Activated CD4-positive, alpha-beta T cell treated with anti-CD3 and anti-CD28 coated beads, Interleukin-2, amount 50 U/mL, for 1 hour (primary cell): Measurements from ENCODE around the gene NR0B1.

Experiments used
- DNase-seq: peaks from one replicate; pipeline ENCODE4 v3.0.0-alpha.2; 2020

NR0B1 gene

GRCh38 chrX:30309139-30309571 lies at the start of gene NR0B1:
Gene NR0B1 (minus strand): TSS chrX:30309390. CDS start chrX:30309363, 27 bp downstream.
- no peak for DNase-seq

GRCh38 chrX:30349946-30350345 lies 40.8 kb upstream of the NR0B1 start:
- DNase-seq = no peak

DNA sequence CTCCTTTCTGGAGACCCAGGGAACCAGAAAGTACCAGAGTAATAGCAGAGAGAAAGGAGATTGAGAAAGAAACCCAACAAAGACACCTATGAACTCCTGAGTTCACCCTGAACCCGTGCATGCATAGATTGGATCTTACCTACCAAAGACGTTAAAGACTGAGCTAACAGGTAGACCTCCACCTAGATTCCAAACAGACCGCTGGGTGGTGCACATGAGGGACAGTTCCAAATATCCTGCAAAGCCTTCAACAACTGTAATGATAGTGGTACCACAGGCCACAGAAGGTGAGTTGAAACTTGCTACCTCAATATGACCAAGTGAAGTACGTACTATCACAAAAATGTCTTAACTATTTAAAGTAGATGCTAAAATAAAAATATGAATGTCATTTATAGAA lies 34.0 kb upstream of the NR0B1 start:
- DNase-seq = no peak

DNA sequence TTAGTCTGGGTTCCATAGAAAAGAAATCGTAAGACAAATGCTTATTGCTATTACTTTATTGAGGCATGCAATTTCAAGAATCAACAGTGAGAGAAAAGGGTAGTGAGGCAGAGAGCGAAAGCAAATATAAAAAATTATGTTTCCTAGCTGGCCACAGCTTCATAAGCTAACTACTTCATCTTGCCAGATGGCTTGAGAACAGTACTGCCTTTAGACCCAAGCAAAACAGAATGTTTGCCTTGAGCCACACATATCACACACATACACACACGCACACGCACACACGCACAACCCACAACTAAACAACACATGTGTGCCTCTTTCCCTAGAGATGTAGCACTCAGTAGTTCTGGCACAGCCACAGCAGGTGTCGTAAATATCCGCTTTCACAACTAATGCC lies 31.6 kb upstream of the NR0B1 start:
- DNase-seq = no peak

DNA sequence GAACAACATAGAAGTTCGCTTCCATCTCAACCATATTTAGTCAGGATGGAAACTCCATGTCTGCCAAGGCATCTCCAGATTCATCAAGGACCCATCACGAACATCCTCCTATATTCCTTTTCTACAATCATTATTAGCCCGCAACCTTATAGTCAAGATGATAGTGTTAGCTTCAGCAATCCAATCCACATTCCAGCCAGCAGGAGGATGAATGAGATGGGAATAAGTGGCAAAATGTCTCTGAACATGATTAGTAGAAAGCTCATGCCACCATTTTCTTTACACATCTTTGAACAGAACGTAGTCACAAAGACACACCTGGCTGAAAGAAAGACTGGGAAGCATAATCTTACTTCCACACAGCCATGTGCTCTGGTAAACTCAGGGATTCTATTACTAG lies 18.6 kb upstream of the NR0B1 start:
- DNase-seq = no peak

DNA sequence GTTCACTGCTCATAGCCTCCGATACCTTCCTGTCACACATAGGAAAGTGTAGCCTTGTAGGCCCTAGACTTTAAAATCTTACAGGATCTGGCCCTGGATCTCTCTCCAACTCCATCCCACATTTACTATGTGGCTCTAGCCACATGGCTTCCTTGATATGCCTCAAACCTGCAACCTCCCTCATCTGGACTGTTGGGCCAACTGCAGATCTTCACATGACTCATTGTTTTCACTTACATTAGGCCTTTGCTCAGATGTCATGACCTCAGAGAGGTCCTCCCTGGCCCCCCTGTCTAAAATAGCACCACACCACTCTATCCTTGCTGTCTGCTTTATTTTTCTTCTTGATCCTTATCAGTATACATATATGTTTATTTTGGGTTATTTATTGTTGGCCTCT lies 8.1 kb upstream of the NR0B1 start:
- no peak for DNase-seq

DNA sequence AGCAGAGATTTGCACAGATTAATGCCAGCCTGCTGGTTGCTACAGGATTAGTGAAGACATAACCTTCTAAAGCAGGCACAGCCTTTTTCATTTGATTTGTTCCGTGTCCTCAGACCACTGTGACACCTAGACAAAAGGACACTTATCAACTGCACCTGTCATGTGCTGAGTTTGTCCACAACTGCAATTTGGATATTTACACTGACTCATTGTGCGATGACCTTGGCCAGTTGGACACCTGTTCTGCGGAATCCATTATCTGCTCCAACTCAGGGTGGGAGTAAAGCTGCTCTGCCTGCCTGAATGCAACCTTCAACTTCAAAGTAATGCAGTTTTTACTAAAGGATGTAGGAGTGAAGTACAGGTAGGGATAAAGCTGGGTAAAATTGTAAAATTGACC lies 4.1 kb upstream of the NR0B1 start:
- no peak for DNase-seq

DNA sequence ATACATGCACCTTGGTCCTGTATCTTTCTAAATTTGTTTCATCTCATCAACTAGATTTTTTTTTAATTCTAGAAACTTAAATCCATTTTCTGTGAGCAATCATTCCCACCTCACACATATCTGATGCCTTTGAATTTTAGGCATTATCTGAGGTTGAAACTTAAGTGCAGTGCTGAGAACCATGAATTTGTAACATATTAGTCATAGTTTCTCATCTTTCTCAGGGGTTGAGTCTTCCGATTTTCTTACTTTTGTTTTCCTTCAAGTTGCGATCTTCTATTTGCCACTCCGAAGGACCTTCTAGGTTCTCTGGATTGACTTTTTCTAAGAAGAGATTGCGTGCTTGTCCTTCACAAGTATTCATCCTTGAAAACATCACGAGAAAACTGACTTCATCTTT lies 3.7 kb upstream of the NR0B1 start:
- DNase-seq = no peak

DNA sequence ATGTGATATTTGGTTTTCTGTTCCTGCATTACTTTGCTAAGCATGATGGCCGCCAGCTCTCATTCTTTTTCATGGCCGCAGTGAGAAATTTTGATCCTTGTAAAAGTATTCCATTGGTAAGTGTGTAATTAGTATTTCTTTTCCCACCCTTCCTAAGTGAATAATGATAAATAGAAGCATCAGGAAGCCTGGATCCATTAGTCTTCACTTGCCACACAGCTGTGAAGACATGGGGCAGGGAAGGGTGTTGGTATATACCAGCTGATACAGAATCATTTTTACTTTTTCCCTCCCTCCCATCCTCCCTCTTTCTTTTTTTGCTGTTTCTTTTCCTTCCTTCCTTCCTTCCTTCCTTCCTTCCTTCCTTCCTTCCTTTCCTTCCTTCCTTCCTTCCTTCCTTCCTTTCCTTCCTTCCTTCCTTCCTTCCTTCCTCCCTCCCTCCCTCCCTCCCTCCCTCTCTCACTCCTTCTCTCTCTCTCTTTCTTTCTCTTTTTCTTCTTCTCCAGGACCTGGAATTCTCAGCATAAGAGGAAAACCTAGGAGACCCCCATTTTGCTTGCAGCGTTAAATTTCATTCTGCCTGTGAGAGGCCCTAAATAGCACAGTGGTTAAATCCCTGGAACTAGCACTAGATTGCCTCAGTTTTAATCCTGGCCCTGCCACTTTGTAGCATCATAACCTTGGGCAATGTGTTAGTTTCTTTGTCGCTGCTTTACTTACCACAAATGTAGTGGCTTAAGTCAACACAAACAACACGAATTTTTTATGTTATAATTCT lies 1.4 kb upstream of the NR0B1 start:
- DNase-seq = no peak

DNA sequence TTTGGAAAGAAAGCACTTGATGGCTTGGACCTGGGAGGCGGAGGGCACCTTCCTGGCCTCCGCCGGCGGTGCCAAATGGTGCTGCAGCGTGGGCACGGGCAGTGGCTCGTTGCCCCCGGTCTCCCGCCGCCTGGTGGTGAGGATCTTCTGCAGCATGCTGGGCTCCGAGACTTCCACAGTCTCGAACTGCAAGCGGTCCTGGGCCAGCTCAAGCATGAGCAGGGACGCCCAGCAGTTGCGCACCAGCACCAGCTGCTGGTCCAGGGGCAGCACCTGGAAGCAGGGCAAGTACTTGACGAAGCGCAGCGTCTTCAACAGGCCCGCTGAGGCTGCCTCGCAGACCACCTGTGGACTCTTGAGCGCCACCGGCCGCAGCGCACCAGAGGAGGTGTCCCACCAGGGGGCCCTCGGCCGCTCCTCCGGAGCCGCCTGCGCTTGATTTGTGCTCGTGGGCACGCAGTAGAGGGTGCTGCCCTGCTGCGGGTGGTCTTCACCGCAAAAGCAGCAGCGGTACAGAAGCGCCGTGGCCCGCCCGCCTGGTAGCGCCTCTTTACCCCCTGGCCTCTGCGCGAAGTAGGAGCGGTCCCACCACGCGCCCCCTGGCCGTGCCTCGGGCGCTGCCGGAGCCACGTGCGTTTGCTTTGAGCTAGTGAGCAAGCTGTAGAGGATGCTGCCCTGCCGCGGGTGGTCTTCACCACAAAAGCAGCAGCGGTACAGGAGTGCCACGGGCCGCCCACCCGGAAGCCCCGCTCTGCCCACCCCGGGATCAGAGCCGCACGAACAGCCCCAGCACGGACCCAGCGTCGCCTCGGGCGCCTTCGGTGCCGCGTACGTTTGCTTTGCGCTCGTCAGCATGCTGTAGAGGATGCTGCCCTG lies 689 bp downstream of the NR0B1 start:
- no peak for DNase-seq

GRCh38 chrX:30307466-30307865 lies 1.7 kb downstream of the NR0B1 start:
- no peak for DNase-seq

DNA sequence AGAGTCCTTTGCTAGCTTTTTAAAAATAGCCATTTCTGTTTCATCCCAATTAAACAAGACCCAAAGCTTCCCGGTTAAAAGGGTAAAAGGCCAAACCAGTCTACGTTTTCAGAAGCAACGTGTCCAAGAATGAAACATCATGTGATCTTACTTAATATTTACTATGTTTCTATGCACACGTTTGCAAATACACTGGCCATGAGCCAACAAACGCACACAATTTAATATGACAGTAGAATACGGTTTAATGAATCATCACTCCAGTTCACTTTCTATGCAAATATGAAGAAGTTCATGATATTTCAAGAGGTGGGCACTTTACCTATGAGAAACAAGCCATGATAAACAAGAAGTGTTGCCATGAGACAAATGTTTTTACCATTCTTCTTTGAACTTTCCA lies 4.3 kb downstream of the NR0B1 start:
- no peak for DNase-seq

DNA sequence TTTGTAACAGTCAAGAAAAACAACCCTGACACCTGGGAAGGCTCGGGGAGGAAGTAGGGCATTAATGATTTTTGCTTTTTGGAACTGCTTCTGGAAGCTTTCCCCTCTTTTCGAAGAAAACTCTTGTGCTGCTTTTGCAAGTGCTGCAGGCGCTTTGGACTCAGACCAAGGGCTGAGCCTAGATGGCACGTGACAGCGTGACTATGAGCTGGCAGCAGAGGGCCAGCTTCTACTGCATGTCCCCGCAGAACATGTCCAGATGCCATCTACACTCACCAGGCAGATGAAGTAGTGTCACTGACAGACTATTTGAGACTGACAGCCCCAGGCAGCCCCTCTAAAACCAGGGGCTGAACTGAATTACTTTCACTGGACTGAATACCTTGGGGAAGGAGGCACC lies 6.2 kb downstream of the NR0B1 start:
- no peak for DNase-seq

DNA sequence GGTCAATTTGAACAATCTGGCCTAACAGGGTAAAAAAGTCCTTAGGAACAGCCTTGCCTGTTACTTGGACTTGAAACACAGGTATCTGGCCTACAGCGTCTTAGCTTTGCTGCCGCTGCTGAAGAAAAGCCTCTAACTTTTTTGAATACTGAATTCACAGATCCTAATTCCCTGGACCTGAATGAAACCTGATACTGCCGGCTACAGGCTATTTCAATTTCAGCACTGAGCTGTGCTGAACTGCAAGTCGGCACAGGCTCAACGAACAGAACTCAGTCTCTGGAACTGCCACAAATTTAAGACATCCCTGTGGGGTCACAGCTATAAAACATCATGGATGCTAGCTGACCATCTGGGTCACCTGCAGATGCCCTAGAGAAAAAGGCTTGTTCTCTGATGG lies 7.2 kb downstream of the NR0B1 start:
- no peak for DNase-seq

DNA sequence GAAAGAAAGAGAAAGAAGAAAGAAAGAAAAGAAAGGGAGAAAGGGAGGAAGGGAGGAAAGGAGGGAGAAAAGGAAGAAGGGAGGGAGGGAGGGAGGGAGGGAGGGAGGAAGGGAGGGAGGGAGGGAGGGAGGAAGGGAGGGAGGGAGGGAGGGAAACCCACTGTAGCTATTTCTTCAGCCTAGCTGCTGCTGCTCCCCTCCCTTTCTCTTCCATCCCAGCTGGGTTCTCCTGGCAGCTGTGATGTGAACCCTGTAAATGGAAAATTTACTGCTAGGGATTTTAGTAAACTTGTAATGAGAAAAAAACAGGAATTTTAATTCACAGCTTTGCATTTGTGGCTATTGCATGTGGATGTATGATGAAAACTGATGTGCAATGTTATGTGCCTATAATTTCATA lies 8.0 kb downstream of the NR0B1 start:
- no peak for DNase-seq

DNA sequence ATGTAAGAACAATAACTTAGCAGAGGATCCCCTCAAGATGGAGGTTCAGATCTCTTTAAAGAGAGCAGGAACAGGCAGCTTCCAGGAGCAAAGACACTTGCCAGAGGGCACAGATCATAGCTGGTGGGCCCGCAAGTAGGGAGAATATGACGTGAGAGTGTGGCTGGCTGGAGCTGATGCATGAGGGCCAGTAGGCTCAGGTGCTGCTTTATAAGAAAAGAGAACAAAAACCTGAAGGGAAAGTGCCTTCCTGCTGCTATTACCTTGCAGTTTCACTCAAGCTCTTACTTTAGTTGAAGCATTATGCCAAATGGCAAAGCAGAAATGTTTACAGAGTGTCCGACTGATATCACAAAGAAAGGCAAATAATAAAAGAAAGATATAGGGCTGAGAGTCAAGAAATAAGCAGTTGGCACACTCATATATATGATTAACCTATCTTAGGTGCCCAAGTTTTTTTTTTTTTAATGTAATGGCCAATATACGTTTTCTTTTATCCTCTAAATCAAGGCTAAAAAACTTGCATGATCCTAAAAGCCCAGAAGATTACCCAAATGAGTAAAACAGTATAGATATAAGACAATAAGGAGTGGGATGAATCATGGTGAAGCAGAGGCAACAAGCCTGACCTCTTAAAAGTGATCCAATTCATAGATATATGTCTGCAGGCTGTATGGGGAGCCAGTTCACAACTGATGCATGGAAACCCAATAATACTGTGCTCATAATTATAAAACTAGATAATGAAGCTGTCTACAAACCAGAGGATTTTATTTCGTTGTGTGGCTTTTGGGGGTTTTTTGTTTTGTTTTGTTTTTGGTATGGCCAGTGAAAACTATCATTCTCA lies 12.6 kb downstream of the NR0B1 start:
- no peak for DNase-seq

DNA sequence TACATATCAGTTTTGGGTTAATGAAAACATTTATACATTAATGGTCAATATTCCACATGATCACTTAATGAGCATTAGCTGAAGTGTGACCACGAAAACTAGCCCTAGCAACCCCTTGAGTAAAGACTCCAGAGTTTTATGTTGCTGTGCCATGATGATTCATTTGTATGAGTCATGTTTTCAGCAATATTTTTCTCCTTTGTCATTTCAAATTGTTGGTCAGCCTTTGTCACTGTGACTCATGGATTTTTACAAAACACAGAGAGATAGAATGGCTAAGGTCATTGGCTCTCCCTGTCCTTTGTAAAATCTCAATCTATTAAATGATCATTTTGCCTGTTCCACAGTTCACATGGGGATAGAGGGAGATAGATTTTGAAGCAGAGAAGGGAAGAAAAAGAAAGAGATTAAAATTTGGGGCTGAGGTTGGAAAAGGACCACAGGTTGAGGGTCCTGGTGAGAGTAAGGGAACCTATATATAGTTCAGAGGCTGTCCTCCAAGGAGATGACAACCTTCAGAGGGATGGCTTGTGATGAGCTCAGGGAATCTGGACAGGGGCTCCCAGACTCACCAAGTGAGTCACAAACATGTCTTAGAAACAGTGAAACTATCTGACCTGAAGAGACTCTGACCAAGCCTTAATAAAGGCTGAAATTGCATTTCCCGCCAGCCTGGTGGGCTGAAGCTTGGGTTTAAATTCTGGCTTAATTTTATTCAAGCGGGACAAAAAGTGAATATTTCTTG lies 25.6 kb downstream of the NR0B1 start:
- DNase-seq = no peak

- DNase-seq = no peak
Measured at GRCh38 chrX:30282527-30282926, 26.7 kb downstream of the NR0B1 start.

- no peak for DNase-seq
Measured at GRCh38 chrX:30280428-30280827, 28.8 kb downstream of the NR0B1 start.

DNA sequence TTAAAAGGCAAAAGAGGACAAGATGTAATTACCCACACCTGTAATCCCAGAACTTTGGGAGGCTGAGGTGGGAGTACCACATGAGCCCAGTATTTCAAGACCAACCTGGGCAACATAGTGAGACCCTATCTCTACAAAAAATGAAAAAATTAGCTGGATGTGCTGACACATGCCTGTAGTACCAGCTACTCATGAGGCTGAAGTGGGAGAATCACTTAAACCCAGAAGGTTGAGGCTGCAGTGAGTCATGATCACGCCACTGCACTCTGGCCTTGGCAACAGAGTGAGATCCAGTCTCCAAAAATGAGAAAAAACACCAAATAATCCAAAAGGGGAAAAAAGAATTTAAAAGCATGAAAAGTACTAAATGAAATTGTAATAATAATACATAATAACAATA lies 30.8 kb downstream of the NR0B1 start:
- DNase-seq = no peak

DNA sequence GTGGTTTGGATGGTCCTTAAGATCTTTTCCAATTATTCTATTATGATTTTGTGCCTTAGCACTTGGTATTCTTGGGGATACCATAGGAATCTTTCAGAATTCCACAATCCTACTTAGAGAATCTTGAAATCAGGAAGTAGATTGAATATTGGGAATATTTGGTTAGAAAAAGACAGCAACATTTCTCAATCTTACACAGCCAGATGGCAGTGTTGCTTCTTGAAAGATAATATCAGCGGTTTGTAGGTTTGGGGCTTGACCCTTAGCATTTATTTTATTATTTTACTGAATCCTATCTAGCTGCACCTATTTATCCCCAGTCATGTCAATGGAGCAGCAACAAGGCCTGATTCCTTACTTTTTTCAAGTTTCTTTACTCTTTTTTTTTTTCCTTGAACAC lies 33.7 kb downstream of the NR0B1 start:
- DNase-seq = no peak

- no peak for DNase-seq
Measured at GRCh38 chrX:30270639-30271038, 38.6 kb downstream of the NR0B1 start.

DNA sequence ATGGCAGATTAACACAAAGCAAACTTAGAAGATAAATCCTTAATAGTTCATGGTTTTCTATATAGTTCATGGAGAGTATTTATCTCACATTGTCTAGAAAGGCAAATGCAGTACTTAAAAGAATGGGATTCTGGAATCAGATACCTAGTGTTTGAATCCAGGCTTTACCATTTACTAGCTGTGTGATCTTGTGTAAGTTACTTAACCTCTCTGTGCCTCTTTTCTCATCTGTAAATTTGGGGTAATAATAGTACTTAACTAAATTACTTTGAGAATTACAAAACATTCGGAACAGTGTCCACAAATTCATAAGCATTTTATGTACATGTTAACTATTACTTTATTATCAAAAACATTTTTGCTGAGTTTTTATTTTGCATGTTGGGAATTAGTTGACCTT lies 46.4 kb downstream of the NR0B1 start:
- DNase-seq = no peak
